AG08396 (cell line): ENCODE data around the gene ZER1.
"Not testable (repeated sequence)": the region's sequence is repeated elsewhere in the genome, so short reads cannot be mapped to it uniquely, and the experiment has no call there.

Experiments
- DNase-seq: peaks from one replicate; pipeline ENCODE4 v3.0.0; 2012; ENCODE audit warnings: low spot score, mixed read lengths

ZER1 gene

DNA sequence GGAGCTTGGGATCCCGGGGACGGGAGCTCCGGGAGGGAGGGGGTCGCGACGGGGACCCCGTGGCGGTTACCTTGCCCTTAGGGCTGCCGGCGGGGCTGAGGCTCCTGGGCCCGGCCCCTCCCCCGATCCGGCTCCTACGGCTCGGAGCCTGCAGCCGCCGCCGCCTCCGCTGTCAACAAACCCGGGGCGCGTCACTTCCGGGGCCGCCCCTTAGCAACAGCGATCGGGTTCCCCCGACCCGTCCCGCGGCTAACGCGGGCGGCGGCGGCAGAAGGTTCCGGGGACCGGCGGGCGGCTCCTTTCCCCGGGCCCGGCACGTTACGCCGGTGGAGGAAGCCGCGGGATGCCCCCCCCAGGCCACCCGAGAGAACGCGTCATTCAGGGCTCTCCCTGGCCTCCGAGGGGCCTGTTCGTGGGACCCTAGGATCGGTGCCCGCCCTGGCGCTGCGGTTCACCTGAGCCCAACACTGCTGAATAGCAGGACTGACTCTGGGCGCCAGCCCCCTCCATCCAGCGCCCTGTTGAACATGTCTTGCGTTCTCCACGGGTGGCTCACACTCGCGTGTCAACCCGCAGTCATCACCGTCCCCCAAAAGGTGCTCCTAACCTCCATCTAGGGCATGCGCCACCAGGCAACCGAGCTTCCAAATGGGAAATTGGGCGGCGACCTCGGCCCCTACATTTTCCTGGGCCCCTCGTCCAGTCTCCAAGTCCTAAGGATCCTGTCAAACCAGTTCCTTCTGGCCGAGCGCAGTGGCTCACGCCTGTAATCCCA lies at the start of gene ZER1:
ZER1 (minus strand) TSS at position 183 of the 775 bp plus-strand sequence. CDS start 16,362 bp downstream, outside the sequence.
- peak; percentile 99 for DNase-seq

DNA sequence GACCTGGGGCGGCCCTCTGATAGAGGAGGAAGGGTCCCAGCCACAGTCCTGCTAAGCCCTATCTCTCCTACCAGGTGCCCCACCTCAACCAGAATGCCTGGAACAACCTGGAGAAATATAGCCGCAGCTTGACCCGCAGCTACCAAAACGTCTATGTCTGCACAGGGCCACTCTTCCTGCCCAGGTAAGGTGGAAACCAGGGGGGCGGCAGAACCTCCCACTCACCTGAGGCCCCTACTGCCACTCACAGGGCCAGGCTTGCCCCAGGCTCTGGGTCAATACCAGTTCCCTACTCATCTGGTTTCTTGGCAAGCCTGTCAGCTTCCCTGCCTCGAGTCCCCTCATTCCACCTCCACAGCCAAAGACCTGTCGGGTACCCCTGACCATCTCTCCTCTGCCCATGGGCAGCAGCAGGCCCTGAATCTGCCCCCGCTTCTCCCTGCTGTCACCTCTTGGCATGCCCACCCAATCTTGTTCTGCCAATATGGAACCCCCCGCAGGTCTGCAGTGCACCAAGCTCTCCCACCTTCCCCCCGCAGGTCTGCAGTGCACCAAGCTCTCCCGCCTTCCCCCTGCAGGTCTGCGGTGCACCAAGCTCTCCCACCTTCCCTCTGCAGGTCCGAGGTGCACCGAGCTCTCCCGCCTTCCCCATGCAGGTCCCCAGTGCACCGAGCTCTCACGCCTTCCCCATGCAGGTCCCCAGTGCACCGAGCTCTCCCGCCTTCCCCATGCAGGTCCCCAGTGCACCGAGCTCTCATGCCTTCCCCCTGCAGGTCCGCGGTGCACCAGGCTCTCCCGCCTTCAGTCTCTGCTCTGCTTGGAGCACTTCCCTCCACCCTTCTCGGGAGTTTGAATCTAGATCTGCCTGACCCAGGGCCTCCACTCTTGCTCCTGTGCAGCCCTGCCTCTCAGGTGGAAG lies 49.2 kb upstream of the ZER1 start:
- DNase-seq = no peak

DNA sequence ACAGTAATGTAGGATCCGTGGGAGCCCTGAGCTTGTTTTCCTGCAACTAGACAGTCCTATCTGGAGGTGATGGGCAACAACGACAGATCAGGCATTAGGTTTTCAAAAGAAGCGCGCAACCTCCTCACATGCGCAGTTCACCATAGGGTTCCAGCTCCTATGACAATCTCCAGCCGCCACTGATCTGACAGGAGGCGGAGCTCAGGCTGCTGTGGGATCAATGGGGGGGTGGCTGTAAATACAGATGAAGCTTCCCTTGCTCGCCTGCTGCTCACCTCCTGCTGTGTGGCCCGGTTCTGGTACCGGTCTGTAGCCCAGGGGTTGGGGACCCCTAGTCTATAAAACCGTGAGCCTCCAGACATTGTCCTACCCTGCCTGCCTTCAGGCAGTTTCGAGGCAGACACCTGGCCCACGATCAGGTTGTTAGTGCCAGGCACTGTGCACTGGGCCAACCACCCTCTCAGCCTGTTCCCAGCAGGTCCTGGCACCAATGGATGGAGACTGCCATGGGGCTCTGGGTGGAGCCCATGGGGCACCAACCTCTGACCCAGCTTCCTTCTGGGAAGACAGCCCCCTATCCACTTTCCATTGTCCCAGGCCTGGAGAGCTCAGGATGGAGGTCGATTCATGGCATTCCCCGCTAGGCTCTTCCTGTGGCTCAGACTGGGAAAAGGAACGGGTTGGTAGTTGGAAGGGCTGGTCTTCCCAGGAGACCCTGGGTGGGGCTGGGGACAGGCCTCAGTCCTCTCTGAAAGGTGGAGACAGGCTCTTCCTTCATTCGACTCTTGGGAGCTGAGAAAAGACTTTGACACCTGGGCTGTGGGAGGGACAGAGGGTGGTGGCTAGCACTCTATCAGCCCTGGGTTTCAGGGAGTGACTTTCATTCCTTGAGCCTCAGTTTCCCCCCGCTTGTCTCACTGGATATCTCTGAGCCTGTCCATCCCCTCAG lies 48.3 kb upstream of the ZER1 start:
- DNase-seq = no peak

- peak; percentile 71 for DNase-seq
These were observed 47.4 kb upstream of the ZER1 start for GRCh38 chr9:128818839-128819715.

- peak; percentile 99 for DNase-seq
These were observed 46.5 kb upstream of the ZER1 start, which contains the start of gene ENDOG for GRCh38 chr9:128818099-128818838. Gene ENDOG (plus strand): TSS chr9:128818500. CDS start chr9:128818685, 185 bp downstream.

DNA sequence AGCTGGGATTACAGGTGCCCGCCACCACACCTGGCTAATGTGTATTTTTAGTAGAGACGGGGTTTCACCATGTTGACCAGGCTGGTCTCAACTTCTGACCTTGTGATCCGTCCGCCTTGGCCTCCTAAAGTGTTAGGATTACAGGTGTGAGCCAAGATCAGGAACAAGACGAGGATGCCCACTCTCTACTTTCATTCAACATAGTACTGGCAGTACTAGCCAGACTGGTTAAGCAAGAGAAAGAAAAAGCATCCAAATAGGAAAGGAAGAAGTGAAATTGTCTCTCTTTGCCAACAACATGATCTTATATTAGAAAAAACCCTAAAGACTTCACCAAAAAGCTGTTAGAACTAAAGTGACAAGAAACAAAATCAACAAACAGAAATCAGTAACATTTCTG lies 39.1 kb upstream of the ZER1 start:
- no peak for DNase-seq

DNA sequence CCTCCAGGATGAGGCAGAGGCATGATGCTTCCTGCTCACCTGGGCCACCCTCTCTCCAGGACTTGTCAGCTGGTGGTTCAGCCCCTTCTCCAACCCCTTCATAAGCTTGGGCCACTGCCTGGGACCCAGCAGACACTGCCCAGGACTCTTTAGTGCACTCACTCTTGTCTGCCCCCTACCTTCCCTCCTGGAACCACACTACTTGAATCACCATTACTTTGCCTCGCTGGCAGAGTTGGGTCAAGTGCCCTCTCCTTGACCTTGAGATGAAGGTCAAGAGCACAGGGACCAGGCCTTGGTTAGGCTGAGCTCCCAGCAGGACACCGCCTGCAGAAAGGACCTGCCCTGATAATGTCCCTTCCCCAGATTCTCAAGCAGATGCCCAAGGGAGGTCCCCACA lies 38.1 kb upstream of the ZER1 start:
- no peak for DNase-seq

DNA sequence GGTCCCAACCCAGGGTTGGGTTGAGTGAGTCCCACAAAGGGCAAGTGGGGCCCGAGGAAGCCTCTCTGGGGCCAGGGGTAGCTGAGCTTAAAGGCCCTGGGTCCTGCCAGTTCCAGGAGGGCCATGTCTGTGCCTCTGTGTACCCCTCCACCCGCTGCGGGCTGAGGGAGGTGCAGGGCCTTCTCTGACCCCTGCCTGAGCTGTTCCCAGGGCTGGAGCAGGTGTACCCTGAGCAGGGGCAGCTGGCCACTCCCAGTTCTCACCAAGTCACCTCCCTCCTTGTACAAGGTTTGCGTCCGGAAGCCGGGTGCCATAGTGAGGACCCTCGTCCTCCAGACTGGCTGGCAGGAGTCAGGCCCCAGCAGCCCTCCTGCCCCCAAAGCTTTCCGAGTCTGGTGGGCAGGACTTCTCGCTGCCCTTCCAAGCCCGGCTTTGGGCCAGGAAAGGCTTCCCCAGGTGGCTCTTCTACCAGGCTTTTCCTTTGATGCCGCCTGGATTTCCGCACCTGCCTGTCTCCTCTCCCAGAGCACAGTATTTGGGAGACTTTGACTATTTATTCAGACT lies 37.4 kb upstream of the ZER1 start:
- DNase-seq = no peak

DNA sequence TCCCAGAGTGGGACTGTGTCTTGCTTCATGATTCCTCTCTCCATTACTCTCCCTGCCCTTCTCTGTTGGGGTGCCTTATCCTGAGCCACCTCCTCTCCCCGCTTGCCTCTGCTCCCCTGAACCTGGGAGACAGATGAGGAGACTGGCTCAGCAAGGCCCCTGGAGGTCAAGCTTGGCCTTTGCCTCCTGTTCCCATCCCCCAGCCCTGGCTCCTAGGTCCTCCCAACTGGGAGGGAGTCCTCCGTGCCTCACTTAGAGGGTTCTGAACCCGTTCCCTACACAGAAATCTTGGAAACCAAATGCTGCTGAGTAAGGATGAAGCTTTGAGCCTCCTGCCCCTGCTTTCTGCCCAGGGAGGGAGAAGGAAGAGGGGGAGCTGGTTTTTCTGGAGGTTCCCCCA lies 36.8 kb upstream of the ZER1 start:
- DNase-seq = no peak

DNA sequence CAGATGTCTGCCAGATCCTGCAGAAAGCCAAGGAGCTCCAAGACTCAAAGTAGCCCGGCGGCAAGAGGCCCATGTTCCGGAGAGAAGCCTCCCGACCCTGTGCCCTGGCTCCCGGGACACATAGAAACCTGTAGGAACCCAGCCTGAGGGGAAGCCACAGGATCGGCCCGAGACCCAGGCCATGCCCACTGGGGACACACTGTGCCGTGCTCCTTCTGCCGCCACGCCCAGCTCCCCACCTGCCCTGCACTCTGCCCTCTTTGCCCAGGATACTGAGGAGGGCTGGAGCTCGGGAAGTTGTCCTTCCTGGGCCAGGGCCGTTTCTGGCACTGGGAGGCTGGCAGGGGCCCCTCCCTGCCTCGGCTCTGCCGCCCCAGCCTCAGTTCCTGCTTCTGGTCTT lies 36.1 kb upstream of the ZER1 start:
- DNase-seq = no peak

DNA sequence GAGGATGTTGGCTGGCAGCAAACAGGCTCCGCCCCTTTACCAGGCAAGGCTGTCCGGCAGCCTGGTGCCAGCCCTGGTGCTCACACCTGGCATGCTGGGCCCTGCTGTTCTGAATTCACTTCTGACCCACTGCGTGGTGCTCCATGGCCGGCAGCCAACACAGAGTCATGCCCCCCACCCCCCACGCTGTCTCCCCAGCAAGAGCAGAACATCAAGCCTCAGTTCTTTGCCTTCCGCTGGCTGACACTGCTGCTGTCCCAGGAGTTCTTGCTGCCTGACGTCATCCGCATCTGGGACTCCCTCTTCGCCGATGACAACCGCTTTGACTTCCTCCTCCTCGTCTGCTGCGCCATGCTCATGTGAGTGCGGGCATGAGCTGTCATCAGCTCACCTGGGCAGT lies 33.9 kb upstream of the ZER1 start:
- no peak for DNase-seq

GRCh38 chr9:128802482-128802881 lies 30.8 kb upstream of the ZER1 start:
- DNase-seq = no peak

DNA sequence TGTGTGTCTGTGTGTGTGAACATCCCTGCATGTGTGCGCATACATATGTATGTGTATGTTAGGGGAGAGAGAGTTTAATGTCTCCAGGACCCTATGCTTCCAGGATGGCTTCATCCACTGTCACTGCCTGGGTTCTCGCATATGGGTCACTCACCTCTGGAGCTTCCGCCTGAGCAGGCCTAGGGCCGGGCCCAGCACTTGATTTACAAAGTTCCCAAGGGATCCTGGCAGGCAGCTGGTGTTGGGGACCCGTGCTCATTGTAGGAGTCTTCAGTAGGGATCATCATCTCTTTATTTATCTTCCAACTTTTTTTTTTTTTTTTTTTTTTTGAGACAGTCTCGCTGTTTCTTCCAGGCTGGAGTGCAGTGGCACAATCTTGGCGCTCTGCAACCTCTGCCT lies 28.3 kb upstream of the ZER1 start:
- no peak for DNase-seq

DNA sequence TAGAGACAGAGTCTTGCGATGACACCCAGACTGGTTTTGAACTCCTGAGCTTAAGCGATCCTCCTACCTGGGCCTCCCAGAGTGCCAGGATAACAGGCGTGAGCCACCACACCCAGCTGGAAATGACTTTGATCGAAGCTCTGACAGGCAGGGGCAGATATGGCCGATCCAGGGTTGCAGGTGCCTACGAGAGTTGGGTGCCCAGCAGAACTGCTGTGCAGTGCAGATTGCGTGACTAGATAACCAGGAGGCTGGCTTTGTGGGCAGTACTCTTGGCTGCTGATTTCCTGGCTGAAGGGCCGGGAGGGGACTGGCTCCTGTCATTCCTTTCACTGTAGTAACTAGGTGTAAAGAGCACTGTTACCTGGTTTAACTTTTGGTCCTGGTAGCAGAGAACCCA lies 27.2 kb upstream of the ZER1 start:
- DNase-seq = no peak

DNA sequence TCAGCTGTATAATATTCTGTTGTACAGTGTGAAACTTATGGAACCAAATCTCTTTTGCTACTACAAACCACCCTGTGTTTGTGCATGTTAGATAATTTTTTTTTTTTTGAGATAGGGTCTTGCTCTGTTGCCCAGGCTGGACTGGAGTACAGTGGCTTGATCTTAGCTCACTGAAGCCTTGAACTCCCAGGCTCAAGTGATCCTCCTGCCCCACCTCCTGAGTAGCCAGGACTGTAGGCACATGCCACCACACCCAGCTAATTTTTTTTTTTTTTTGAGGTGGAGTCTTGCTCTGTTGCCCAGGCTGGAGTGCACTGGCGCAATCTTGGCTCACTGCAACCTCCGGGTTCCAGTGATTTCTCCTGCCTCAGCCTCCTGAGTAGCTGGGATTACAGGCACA lies 23.2 kb upstream of the ZER1 start:
- not testable (repeated sequence) for DNase-seq

DNA sequence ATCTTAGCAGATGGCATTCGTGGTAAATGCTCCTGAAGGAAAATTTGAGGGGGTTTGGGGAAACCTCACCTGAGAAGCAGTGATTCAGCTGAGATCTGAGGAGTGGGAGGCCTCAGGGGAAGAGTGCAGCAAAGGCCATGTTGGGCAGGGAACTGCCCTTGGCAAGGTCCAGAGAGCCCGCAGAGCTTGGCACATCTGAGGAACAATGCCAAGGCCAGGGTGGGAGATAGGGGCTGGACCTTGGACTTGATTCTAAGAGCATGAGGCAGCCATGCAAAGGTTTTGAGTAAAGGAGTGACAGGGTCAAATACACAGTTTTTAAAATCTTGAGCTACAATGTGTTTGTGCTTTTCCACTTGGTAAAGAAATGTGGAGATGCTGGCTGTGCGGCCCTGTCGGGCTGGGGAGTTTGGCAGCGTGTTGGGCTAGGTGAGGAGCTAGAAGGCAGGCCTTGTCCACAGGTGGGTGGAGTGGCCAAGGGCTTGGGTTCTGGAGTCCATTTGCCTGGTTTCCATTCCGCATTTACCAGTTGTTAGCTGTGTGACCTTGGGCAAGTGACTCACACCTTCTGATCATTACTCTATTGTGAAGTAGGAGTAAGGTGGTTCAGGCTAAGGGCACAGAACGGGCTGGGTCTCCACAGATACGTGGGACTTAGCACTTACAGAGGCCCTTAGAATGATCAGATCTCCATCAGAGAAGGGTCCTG lies 21.4 kb upstream of the ZER1 start:
- no peak for DNase-seq

DNA sequence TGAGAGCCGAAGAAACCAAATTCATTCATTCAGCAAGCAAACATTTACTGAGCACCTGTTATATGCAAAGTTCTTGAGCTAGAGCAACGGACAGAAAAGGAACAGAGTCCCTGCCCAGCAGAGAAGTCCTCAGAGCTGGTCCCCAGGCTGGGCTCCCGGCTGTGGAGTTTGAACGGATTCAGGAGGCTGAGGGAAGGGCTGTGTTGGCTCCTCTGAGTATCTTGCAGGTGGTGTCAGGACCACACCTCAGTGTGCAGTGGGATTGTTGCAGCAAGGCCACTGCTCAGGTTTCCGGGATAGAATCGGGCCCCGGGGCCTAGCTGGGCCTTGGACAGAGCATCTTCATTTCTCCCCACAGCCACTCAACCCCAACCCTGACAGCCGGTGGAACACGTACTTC lies 20.4 kb upstream of the ZER1 start:
- no peak for DNase-seq

DNA sequence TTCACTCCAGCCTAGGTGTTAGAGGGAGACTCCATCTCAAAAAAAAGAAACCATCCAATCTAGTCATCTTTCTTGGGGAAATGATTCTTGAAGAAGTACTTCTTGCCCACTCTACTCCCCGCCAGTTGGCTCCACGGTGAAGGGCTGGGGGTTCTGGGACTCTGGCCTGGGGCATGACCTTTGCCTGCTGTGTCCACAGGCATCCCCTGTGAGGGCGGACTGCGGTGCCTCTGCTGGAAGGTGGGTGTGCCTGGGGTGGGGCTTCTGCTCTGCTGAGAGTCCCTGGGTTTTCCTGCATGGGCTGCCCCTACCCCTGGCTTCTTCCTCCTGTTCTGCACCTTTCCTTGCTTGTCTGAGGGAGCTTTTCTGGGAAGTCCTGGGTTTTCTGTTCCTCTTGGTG lies 18.8 kb upstream of the ZER1 start:
- no peak for DNase-seq

GRCh38 chr9:128788445-128788844 lies 16.7 kb upstream of the ZER1 start:
- no peak for DNase-seq
